ENCODE data around the gene DUSP11.

- TF ChIP-seq CTCF (IDR thresholded peaks at IDR 0.05; ENCODE audit: low read depth, low read length, poor library complexity, severe bottlenecking) (no peak), EZH2phosphoT487 (IDR thresholded peaks at IDR 0.05; ENCODE audit: borderline replicate concordance, low read length) (no peak)
Observed at GRCh38 chr2:73828818-73829570, 49.1 kb upstream of the DUSP11 start, which contains the start of gene STAMBP.

Measured in DOHH2 (cell line).